Colonic mucosa (tissue), 4 donors: ENCODE data around the gene MON2. TPM values are rescaled to one million over a fixed set of nuclear protein-coding genes. Genes with fewer than 3 reads are reported as not detected.

ENCODE experiments used
- DNase-seq: peaks from one replicate; pipeline ENCODE4 v3.0.0-alpha.2; 2020
- H3K27ac ChIP-seq: fragments of 200-600 bp; one replicate; pipeline ENCODE4 v1.8.0; 2021
- H3K27me3 ChIP-seq: fragments of 200-600 bp; one replicate; pipeline ENCODE4 v1.8.0; 2021
- H3K36me3 ChIP-seq: fragments of 200-600 bp; one replicate; pipeline ENCODE4 v1.8.0; 2021
- H3K4me1 ChIP-seq: fragments of 200-600 bp; one replicate; pipeline ENCODE4 v1.8.0; 2021; ENCODE audit warnings: mild to moderate bottlenecking
- H3K4me3 ChIP-seq: fragments of 200-600 bp; one replicate; pipeline ENCODE4 v1.8.0; 2021
- H3K9ac ChIP-seq, 2 donors: one replicate each; pipeline ENCODE4 v1.7.0; 2013; ENCODE audit warnings: control low read depth in 2 of 2, low read depth in 2 of 2, low read length in 2 of 2
- H3K9me3 ChIP-seq: fragments of 200-600 bp; one replicate; pipeline ENCODE4 v1.8.0; 2021
- CTCF ChIP-seq: fragments of 200-600 bp; IDR thresholded peaks from one replicate; pipeline ENCODE4 v1.8.0; 2022; ENCODE audit warnings: antibody characterized with exemption, mild to moderate bottlenecking
- intact Hi-C: fragments of 100-400 bp; cut with DNase I; formaldehyde crosslinking; loops from one replicate; pipeline ENCODE4 v1.14.1; 2022
- total RNA-seq, 2 donors: library from RNA; stranded (reverse); fragmentation: NEBNext Ultra II Directional in 1 of 2; extraction: Animal tissue kit (Norgen Biotek cat#: 25700) in 1 of 2; gene quantifications; one replicate each; pipeline ENCODE4 v1.2.1, GENCODE V29; 2021
- donor health status: healthy.
- donor health status: DM: no; HTN: no; CAD: no.
- donor health status: DM: no; HTN: no; CAD: no.

The MON2 gene
- 10 to 100 TPM; 50.4 to 53.0 TPM for total RNA-seq

DNA sequence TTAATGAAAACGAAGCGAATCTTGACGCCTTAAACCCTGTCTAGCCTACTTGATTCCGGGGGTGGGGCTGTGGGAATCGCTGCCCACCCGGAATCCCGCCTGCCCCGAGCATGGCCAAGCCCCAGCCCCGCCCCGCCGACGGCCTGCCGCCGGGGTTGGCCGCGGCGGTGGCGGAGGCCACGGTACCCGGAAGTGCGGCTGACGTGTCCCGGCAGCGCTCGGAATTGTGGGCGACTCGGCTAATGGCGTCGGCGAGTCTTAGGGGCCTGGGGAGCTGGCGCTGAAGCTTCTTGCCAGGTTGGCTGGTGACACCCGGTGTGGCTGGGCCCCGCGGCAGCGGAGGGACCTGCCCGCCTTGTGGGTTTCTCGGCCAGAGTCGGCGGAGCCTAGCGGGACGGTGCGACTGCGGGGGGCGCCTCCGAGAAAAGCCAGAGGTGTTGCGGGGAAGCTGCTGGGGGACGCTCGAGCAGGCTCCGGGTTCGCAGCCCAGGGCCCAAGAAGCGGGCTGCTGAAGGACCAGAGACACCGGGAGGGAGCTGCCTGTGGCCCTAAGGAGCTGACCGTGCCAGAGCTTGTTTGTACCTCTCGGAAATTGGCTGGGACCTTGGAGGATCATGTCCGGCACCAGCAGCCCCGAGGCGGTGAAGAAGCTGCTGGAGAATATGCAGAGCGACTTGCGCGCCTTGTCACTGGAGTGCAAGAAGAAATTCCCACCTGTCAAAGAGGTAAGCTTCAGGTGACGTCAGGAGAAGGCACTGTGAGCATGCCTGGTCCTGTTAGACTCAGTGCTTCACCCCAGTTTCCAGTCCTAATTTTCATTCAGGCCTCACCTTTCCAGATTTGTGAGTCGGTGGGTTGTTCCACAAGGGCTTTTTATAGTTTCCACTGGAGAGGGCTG is at the start of gene MON2:
Gene MON2, plus strand, starts transcription at position 233 of the 898 bp plus-strand sequence. Its CDS starts 382 bp downstream, at position 615.
- peak; percentile 91 for DNase-seq
- H3K27ac ChIP-seq, result peak within 1 kb of the TSS; percentile 89
- no peaks in the 10 kb centered on the region for H3K27me3 ChIP-seq
- peak within 1 kb of the TSS; percentile 98 for H3K4me3 ChIP-seq
- peak within 1 kb of the TSS; percentile 98 to 99 for H3K9ac ChIP-seq
- peaks cover 13% of the 10 kb centered on the region for H3K4me1 ChIP-seq
- intact Hi-C loops, result no loop called here
- TF ChIP-seq CTCF, result no peak
- no peaks in the 10 kb centered on the region for H3K9me3 ChIP-seq
- H3K36me3 ChIP-seq, result no peaks in the 10 kb centered on the region

DNA sequence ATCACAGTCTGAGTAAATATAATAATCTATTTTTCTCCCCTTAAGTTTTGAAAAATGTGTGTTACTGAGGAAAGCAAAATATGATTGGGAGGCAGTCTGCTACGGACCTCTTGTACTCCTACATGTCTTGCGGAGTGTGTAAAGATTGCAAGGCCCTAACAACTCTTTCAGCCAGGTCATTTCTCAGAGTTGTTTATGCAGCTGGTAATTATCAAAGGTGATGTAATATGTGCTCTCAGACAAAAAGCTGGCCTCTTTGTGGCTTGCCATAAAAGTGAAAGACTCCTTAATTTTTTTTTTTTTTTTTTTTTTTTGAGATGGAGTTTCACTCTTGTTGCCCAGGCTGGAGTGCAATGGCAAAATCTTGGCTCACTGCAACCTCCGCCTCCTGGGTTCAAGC is 40.5 kb upstream of the MON2 start:
- Histone ChIP-seq H3K36me3 (no peaks in the 10 kb centered on the region), H3K9ac (no peak overlapping the region), H3K27me3 (no peaks in the 10 kb centered on the region), H3K4me3 (no peak overlapping the region), H3K27ac (no peak overlapping the region), H3K4me1 (no peaks in the 10 kb centered on the region), H3K9me3 (no peaks in the 10 kb centered on the region)
- no peak for TF ChIP-seq CTCF
- intact Hi-C loops, result no loop called here
- DNase-seq, result no peak

DNA sequence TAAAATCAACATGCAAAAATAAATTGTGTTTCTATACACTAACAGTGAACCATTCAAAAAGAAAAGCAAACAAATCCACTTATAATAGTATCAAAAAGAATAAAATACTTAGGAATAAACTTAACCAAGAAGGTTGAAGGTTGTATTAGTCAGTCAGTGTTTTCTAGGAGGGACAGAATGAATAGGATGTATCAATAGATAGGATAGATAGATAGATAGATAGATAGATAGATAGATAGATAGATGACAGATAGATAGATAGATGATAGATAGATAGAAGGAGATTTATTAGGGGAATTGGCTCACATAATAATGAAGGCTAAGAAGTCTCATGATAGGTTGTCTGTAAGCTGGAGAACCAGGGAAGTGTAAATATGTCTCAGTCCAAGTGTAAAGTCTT is 37.2 kb upstream of the MON2 start:
- H3K36me3 ChIP-seq, result no peaks in the 10 kb centered on the region
- intact Hi-C loops, result no loop called here
- H3K27ac ChIP-seq, result no peak overlapping the region
- no peak for DNase-seq
- no peaks in the 10 kb centered on the region for H3K9me3 ChIP-seq
- H3K9ac ChIP-seq, result no peak overlapping the region
- TF ChIP-seq CTCF, result no peak
- no peaks in the 10 kb centered on the region for H3K4me1 ChIP-seq
- H3K27me3 ChIP-seq, result no peaks in the 10 kb centered on the region
- no peak overlapping the region for H3K4me3 ChIP-seq

- H3K4me1 ChIP-seq, result no peaks in the 10 kb centered on the region
- peak overlapping the region; percentile 42 for H3K4me3 ChIP-seq
- intact Hi-C loops, result loop anchor here (5.0 kb wide), 2 partner anchors 138 to 363 kb away; no protein-coding TSS in a partner anchor
- H3K27ac ChIP-seq, result no peak overlapping the region
- no peaks in the 10 kb centered on the region for H3K36me3 ChIP-seq
- no peak for TF ChIP-seq CTCF
- DNase-seq, result no peak
- H3K9ac ChIP-seq, result peak overlapping the region in 1 of 2 donors; percentile 35
- H3K27me3 ChIP-seq, result no peaks in the 10 kb centered on the region
- no peaks in the 10 kb centered on the region for H3K9me3 ChIP-seq
Measured at GRCh38 chr12:62434494-62435302, 31.9 kb upstream of the MON2 start.

DNA sequence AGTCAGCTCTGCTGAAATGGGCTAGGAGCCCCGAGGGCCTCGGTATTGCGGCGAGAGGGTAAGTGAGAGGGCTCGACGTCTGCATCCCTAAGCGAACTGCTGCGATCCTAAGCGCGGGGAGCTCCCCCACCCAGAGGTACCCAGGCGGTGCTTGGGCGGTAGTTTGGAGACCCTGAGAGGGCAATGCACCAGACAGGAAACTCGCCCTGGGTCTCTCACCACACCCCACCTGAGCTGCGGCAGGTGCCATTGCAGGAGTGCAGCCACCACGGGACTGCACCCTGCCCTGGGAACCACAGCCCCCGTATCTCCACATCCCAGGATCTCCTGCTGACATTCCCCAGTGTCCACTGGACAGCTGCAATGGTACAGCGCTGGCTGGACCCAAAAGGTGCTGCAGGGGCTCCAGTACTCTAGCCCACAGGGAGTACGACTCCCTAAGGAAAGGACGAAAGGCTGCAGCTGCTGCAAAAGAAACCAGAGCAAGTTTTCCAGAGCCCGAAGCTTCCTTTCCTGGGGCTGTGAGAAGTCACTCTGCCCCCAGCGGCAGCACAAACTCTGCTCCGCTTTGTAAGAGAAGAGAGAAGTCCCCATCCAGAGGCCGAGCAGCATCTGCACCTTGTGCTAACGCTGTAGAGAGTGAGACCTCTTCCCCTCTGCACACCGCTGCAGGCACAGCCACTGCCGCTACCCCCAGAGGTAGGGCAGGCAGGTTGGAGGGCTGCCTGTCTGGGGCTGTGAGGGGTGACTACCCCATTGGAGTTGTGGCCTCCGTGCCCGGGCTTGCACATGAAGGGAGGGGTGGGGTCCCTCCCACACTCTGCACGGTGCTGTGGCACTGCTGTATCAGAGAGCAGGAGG is 31.1 kb upstream of the MON2 start:
- H3K4me3 ChIP-seq, result peak overlapping the region; percentile 42

More for the DNA sequence above, 31.1 kb upstream of the MON2 start:
- peak; percentile 12 for TF ChIP-seq CTCF
- Histone ChIP-seq H3K9me3 (no peaks in the 10 kb centered on the region), H3K27ac (no peak overlapping the region), H3K27me3 (no peaks in the 10 kb centered on the region), H3K4me1 (no peaks in the 10 kb centered on the region), H3K36me3 (no peaks in the 10 kb centered on the region), H3K9ac (peak overlapping the region; percentile 35 to 62)
- intact Hi-C loops, result loop anchor here (5.0 kb wide), 2 partner anchors 137 to 362 kb away; no protein-coding TSS in a partner anchor
- DNase-seq, result peak; percentile 50
